D721Med (cell line): ENCODE measurements around the gene MEF2B.
A peak's percentile ranks its signal among the peaks of the same experiment; 100 is the strongest.

Experiments
- DNase-seq: peaks from one replicate; pipeline ENCODE4 v3.0.0; 2011; ENCODE audit warnings: low spot score; ENCODE audit not compliant: insufficient read length
- FAIRE-seq: peaks from 2 replicates; lab custom pipeline; 2011; peaks lifted over from hg19 to GRCh38; lab: Jason Lieb, UNC
- CTCF ChIP-seq: IDR thresholded peaks from 2 replicates; pipeline ENCODE4 v1.5.1; 2012; ENCODE audit warnings: mild to moderate bottlenecking, control low read depth; ENCODE audit not compliant: insufficient read depth; ENCODE audit errors: missing control alignments

The MEF2B gene

GRCh38 chr19:19122902-19123301 lies 47.2 kb downstream of the MEF2B start:
- DNase-seq (no peak), FAIRE-seq (no peak)
- TF ChIP-seq CTCF = no peak

GRCh38 chr19:19121371-19121770 lies 48.7 kb downstream of the MEF2B start:
- FAIRE-seq (no peak), DNase-seq (no peak)
- TF ChIP-seq CTCF = no peak

GRCh38 chr19:19120308-19121231 lies 49.5 kb downstream of the MEF2B start:
- DNase-seq = no peak
- FAIRE-seq = no peak
- no peak for TF ChIP-seq CTCF

GRCh38 chr19:19119325-19120237 lies 50.5 kb downstream of the MEF2B start:
- TF ChIP-seq CTCF = no peak
- no peak for DNase-seq
- no peak for FAIRE-seq

GRCh38 chr19:19115954-19116353 lies 54.1 kb downstream of the MEF2B start:
- FAIRE-seq = no peak
- peak; percentile 40 for TF ChIP-seq CTCF
- peak; percentile 58 for DNase-seq

GRCh38 chr19:19113040-19113626 lies 56.9 kb downstream of the MEF2B start:
- no peak for FAIRE-seq

More at GRCh38 chr19:19113040-19113626, 56.9 kb downstream of the MEF2B start:
- no peak for DNase-seq
- peak; percentile 30 for TF ChIP-seq CTCF
